H9 (cell line): ENCODE measurements around the gene UQCR10. TPM values are rescaled to one million over a fixed set of nuclear protein-coding genes. Genes with fewer than 3 reads are reported as not detected.

Experiments
- DNase-seq: peaks from one replicate; pipeline ENCODE4 v3.0.0-alpha.2; 2017
- H2AFZ ChIP-seq: one replicate; pipeline ENCODE4 v1.6.1; 2013; ENCODE audit warnings: mild to moderate bottlenecking, low read length, control low read depth, moderate library complexity
- H2AK5ac ChIP-seq: 2 replicates; pipeline ENCODE4 v1.6.1; 2013; ENCODE audit warnings: low read length, control low read depth, mixed read lengths; ENCODE audit not compliant: insufficient read length
- H2BK120ac ChIP-seq: one replicate; pipeline ENCODE4 v1.6.1; 2013; ENCODE audit warnings: low read depth, mild to moderate bottlenecking, low read length, control low read depth, inconsistent platforms; ENCODE audit not compliant: poor library complexity, severe bottlenecking
- H2BK12ac ChIP-seq: 2 replicates; pipeline ENCODE4 v1.6.1; 2013; ENCODE audit warnings: low read length, control low read depth, mixed read lengths, low read depth; ENCODE audit not compliant: insufficient read length
- H2BK15ac ChIP-seq: 2 replicates; pipeline ENCODE4 v1.6.1; 2013; ENCODE audit warnings: low read depth, low read length, control low read depth
- H2BK20ac ChIP-seq: one replicate; pipeline ENCODE4 v1.6.1; 2013; ENCODE audit warnings: low read depth, mild to moderate bottlenecking, low read length, control low read depth, inconsistent platforms; ENCODE audit not compliant: poor library complexity, severe bottlenecking
- H2BK5ac ChIP-seq: 2 replicates; pipeline ENCODE4 v1.6.1; 2013; ENCODE audit warnings: low read length, control low read depth, mixed read lengths; ENCODE audit not compliant: insufficient read length
- H3K14ac ChIP-seq: 2 replicates; pipeline ENCODE4 v1.6.1; 2013; ENCODE audit warnings: low read length, control low read depth; ENCODE audit not compliant: insufficient read depth
- H3K18ac ChIP-seq: 2 replicates; pipeline ENCODE4 v1.6.1; 2013; ENCODE audit warnings: low read depth, mild to moderate bottlenecking, mixed read lengths, low read length, control low read depth; ENCODE audit not compliant: insufficient read length
- H3K23ac ChIP-seq: 2 replicates; pipeline ENCODE4 v1.6.1; 2013; ENCODE audit warnings: low read length, control low read depth, mixed read lengths, low read depth; ENCODE audit not compliant: insufficient read length
- H3K23me2 ChIP-seq: 2 replicates; pipeline ENCODE4 v1.6.1; 2013; ENCODE audit warnings: low read depth, mild to moderate bottlenecking, mixed read lengths, low read length, control low read depth; ENCODE audit not compliant: insufficient read length, poor library complexity, severe bottlenecking
- H3K27ac ChIP-seq: 2 replicates; pipeline ENCODE4 v1.5.1; 2013; ENCODE audit warnings: low read length, control low read depth, mixed read lengths, low read depth; ENCODE audit not compliant: insufficient read length
- H3K27me3 ChIP-seq: 2 replicates; pipeline ENCODE4 v1.6.1; 2013; ENCODE audit warnings: low read length, control low read depth, inconsistent platforms; ENCODE audit not compliant: insufficient read depth
- H3K4ac ChIP-seq: 2 replicates; pipeline ENCODE4 v1.6.1; 2013; ENCODE audit warnings: low read depth, mild to moderate bottlenecking, control low read depth, inconsistent platforms, low read length, moderate library complexity
- H3K4me1 ChIP-seq: 2 replicates; pipeline ENCODE4 v1.6.1; 2013; ENCODE audit warnings: low read length, control low read depth, inconsistent platforms; ENCODE audit not compliant: insufficient read depth
- H3K4me2 ChIP-seq: 2 replicates; pipeline ENCODE4 v1.6.1; 2013; ENCODE audit warnings: low read length, control low read depth, mixed read lengths; ENCODE audit not compliant: insufficient read length, insufficient read depth
- H3K56ac ChIP-seq: 2 replicates; pipeline ENCODE4 v1.6.1; 2013; ENCODE audit warnings: low read depth, mild to moderate bottlenecking, mixed read lengths, low read length, control low read depth; ENCODE audit not compliant: insufficient read length
- H3K79me1 ChIP-seq: 2 replicates; pipeline ENCODE4 v1.6.1; 2013; ENCODE audit warnings: low read depth, mild to moderate bottlenecking, moderate library complexity, low read length, control low read depth, inconsistent platforms; ENCODE audit not compliant: insufficient read depth, poor library complexity, severe bottlenecking
- H3K79me2 ChIP-seq: 2 replicates; pipeline ENCODE4 v1.6.1; 2013; ENCODE audit warnings: low read length, control low read depth, inconsistent platforms; ENCODE audit not compliant: insufficient read depth
- H3K9ac ChIP-seq: 2 replicates; pipeline ENCODE4 v1.6.1; 2013; ENCODE audit warnings: low read length, control low read depth, mixed read lengths; ENCODE audit not compliant: insufficient read length; ENCODE audit errors: extremely low read depth
- H3K9me3 ChIP-seq: one replicate; pipeline ENCODE4 v1.6.1; 2013; ENCODE audit warnings: low read depth, low read length, inconsistent platforms; ENCODE audit not compliant: control insufficient read depth
- H3T11ph ChIP-seq: one replicate; pipeline ENCODE4 v1.6.1; 2013; ENCODE audit warnings: mild to moderate bottlenecking, low read length, control low read depth, inconsistent platforms
- H4K20me1 ChIP-seq: one replicate; pipeline ENCODE4 v1.6.1; 2013; ENCODE audit not compliant: control insufficient read depth, insufficient read length, insufficient read depth
- H4K5ac ChIP-seq: 2 replicates; pipeline ENCODE4 v1.6.1; 2013; ENCODE audit warnings: low read depth, mild to moderate bottlenecking, mixed read lengths, low read length, control low read depth; ENCODE audit not compliant: insufficient read length
- H4K8ac ChIP-seq: replicated peaks from 2 replicates; pipeline ENCODE4 v1.6.1; 2013; ENCODE audit warnings: low read length, control low read depth, mixed read lengths, low read depth; ENCODE audit not compliant: insufficient read length
- H4K91ac ChIP-seq: 2 replicates; pipeline ENCODE4 v1.6.1; 2013; ENCODE audit warnings: low read depth, mild to moderate bottlenecking, moderate library complexity, mixed read lengths, low read length, control low read depth; ENCODE audit not compliant: insufficient read length
- H3K27ac Mint-ChIP-seq, 3 experiments: 2 replicates in 2 of 3; 3 replicates in 1 of 3; pipeline ENCODE4 v1.8.0; 2020 to 2021; ENCODE audit warnings: mixed read lengths in 3 of 3, mild to moderate bottlenecking in 1 of 3, moderate library complexity in 1 of 3
- H3K27me3 Mint-ChIP-seq: 2 replicates; pipeline ENCODE4 v1.8.0; 2021; ENCODE audit warnings: low read depth, mild to moderate bottlenecking, moderate library complexity, mixed read lengths
- H3K36me3 Mint-ChIP-seq, 3 experiments: 2 replicates in 2 of 3; 3 replicates in 1 of 3; pipeline ENCODE4 v1.8.0; 2020 to 2021; ENCODE audit warnings: low read depth in 3 of 3, mixed read lengths in 3 of 3; ENCODE audit not compliant: insufficient read depth in 1 of 3
- H3K4me1 Mint-ChIP-seq, 2 experiments: 2 replicates each; pipeline ENCODE4 v1.8.0; 2020; ENCODE audit warnings: mixed read lengths in 2 of 2
- H3K4me3 Mint-ChIP-seq, 2 experiments: 2 replicates in 1 of 2; 3 replicates in 1 of 2; pipeline ENCODE4 v1.8.0; 2020 to 2021; ENCODE audit warnings: mild to moderate bottlenecking in 2 of 2, mixed read lengths in 2 of 2, moderate library complexity in 1 of 2
- H3K9me3 Mint-ChIP-seq, 2 experiments: 2 replicates in 1 of 2; 3 replicates in 1 of 2; pipeline ENCODE4 v1.8.0; 2020; ENCODE audit warnings: mild to moderate bottlenecking in 2 of 2, mixed read lengths in 2 of 2, moderate library complexity in 1 of 2
- WGBS: extraction: QIAGEN DNeasy Blood & Tissue Kit; methylation state at CpG from one replicate; pipeline ENCODE4 v1.1.7; 2013; ENCODE audit warnings: missing lambda C conversion rate, low lambda C conversion rate, mixed read lengths; ENCODE audit not compliant: insufficient read length; ENCODE audit errors: extremely low coverage; 5-methylcytosine and 5-hydroxymethylcytosine counted together
- total RNA-seq: library from RNA; stranded (reverse); gene quantifications from 2 replicates; pipeline ENCODE4 v1.2.1, GENCODE V29; 2021
- TF ChIP-seq, protein P1 (sequence below): fragments of 200-600 bp; sonication (generic); conservative IDR thresholded peaks from 3 replicates; pipeline ENCODE4 v1.8.0; 2021; ENCODE audit warnings: antibody characterized with exemption, mild to moderate bottlenecking

UQCR10 gene
- total RNA-seq, 1 experiment from 2014 or later: 124 TPM

DNA sequence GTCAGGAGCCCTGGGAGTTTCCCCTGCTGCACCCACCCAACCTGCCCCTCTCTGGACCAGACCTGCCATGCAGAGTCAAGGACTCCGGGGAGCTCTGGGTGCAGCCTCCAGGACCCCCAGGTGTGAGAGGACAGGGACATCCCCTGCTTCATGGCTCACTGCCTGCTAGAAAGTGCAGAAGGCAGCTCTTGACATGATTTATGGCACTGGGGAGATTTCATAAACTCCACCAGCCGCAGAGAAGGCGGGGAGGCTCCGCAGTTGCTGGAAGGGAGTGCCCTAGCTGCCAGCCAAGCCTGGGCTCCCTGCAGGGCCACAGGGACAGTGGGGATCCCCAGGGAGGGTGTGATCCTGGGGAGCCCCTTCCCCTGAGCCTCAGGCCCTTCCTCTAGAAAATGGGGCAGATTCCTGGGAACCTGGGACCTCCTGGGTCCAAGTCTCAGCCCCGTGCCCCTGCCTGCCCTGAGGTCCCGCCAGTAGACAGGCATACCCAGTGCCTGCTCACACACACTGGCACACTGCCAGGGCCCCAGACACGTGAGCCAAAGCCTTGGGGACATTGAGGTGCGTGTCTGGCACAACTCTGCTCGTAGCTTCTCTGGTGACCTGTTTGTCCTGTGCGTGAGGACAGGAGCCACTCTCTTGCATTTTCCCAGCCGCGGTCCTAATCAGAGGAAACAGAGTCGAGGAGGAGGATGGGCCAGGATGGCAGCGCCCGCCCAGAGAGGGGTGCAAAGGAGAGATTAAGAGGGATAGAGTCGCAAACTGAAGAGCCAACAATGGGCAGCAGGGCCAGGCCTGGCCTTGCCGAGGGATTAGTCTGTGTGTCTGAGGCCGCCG, 33.6 kb upstream of the UQCR10 start:
- Histone ChIP-seq H2BK120ac (no peak overlapping the region), H3K23me2 (no peaks in the 10 kb centered on the region), H4K5ac (no peak overlapping the region), H3K4me1 (no peaks in the 10 kb centered on the region), H3K23ac (no peak overlapping the region), H4K8ac (no peak overlapping the region), H4K91ac (no peak overlapping the region), H3K9ac (no peak overlapping the region), H3K79me2 (no peaks in the 10 kb centered on the region), H3K27me3 (no peaks in the 10 kb centered on the region), H4K20me1 (peaks cover 2% of the 10 kb centered on the region), H2BK15ac (no peak overlapping the region), H3K18ac (no peak overlapping the region), H3K4me2 (no peak overlapping the region), H2AK5ac (no peak overlapping the region), H2BK5ac (no peak overlapping the region), H3K4ac (no peak overlapping the region), H3K79me1 (no peaks in the 10 kb centered on the region), H3K9me3 (no peaks in the 10 kb centered on the region), H3K14ac (no peak overlapping the region), H3K27ac (no peak overlapping the region), H2AFZ (no peak overlapping the region), H3T11ph (no peak overlapping the region), H2BK20ac (no peak overlapping the region), H3K56ac (no peak overlapping the region), H2BK12ac (no peak overlapping the region)
- TF ChIP-seq, protein P1, sequence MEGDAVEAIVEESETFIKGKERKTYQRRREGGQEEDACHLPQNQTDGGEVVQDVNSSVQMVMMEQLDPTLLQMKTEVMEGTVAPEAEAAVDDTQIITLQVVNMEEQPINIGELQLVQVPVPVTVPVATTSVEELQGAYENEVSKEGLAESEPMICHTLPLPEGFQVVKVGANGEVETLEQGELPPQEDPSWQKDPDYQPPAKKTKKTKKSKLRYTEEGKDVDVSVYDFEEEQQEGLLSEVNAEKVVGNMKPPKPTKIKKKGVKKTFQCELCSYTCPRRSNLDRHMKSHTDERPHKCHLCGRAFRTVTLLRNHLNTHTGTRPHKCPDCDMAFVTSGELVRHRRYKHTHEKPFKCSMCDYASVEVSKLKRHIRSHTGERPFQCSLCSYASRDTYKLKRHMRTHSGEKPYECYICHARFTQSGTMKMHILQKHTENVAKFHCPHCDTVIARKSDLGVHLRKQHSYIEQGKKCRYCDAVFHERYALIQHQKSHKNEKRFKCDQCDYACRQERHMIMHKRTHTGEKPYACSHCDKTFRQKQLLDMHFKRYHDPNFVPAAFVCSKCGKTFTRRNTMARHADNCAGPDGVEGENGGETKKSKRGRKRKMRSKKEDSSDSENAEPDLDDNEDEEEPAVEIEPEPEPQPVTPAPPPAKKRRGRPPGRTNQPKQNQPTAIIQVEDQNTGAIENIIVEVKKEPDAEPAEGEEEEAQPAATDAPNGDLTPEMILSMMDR: no peak
- no peak for DNase-seq
- Mint-ChIP-seq H3K4me1 (peaks cover 8 to 22% of the 10 kb centered on the region in 2 experiments), H3K36me3 (no peaks in the 10 kb centered on the region; a peak in 1 of 7 replicates), H3K9me3 (no peaks in the 10 kb centered on the region), H3K27me3 (no peaks in the 10 kb centered on the region), H3K4me3 (no peak overlapping the region), H3K27ac (peak overlapping the region in 2 of 3 experiments; percentile 51 to 93; a peak in 3 of 7 replicates)
- no CpG with 5 or more reads among the region's 19 CpGs for WGBS
